K562 (cell line): ENCODE results near the gene TBCC. TPM values are rescaled to one million over a fixed set of nuclear protein-coding genes. Genes with fewer than 3 reads are reported as not detected.

Experiments
- BRD4 ChIP-seq: fragments of 200-600 bp; sonication (generic); IDR thresholded peaks from 2 replicates; pipeline ENCODE4 v1.6.1; 2017; ENCODE audit warnings: inconsistent platforms
- GTF2E2 ChIP-seq: fragments of 200-800 bp; sonication (Bioruptor generic); IDR thresholded peaks from 2 replicates; pipeline ENCODE4 v1.6.1; 2016; ENCODE audit warnings: missing genetic modification characterization, missing compliant biosample characterization
- HNRNPLL ChIP-seq: fragments of 200-400 bp; formaldehyde crosslinking; IDR thresholded peaks from 2 replicates; pipeline ENCODE4 v1.6.1; 2017; ENCODE audit warnings: low read length, low read depth, mild to moderate bottlenecking; ENCODE audit not compliant: poor library complexity, severe bottlenecking
- JUND ChIP-seq, 2 experiments: IDR thresholded peaks; 2 replicates in 1 of 2; 3 replicates in 1 of 2; pipeline ENCODE4 v1.6.1; 2011; ENCODE audit warnings: borderline replicate concordance in 2 of 2, low read depth in 2 of 2, low read length in 2 of 2, improper control_type of control experiment in 1 of 2, missing biosample characterization in 1 of 2, missing genetic modification characterization in 1 of 2, missing genetic modification reagents in 1 of 2
- SMARCE1 ChIP-seq: fragments of 450-650 bp; IDR thresholded peaks from 2 replicates; pipeline ENCODE4 v1.7.1; 2016; ENCODE audit warnings: mild to moderate bottlenecking
- SRF ChIP-seq, 2 experiments: fragments of 250-450, 450-650 bp in 1 of 2; sonication (Bioruptor Pico) in 1 of 2; sonication (generic) in 1 of 2; formaldehyde crosslinking; IDR thresholded peaks; 2 replicates each; pipeline versions ENCODE4 v1.5.0 to v1.5.1; 2020 to 2022; ENCODE audit warnings: mild to moderate bottlenecking in 1 of 2, missing genetic modification reagents in 1 of 2
- ZFPM2 ChIP-seq: fragments of 250-450 bp; sonication (Bioruptor Pico); IDR thresholded peaks from 2 replicates; pipeline ENCODE4 v1.5.1; 2022; ENCODE audit warnings: mild to moderate bottlenecking
- ZFX ChIP-seq: sonication (generic); formaldehyde crosslinking; IDR thresholded peaks from 2 replicates; pipeline ENCODE4 v1.8.0; 2022; ENCODE audit warnings: mild to moderate bottlenecking, missing genetic modification reagents, moderate library complexity
- ZKSCAN8 ChIP-seq: fragments of 200-800 bp; sonication (Bioruptor generic); IDR thresholded peaks from 2 replicates; pipeline ENCODE4 v1.6.1; 2016; ENCODE audit warnings: missing genetic modification characterization, missing compliant biosample characterization
- polyA plus RNA-seq, 8 experiments: library from polyadenylated mRNA; depleted of rRNA in 4 of 8; stranded (reverse) in 5 of 8; unstranded in 3 of 8; fragments of >200 nt; fragmentation: Nextera tagmentation in 2 of 8; fragmentation: Illumina TruSeq in 1 of 8; extraction: Ambion mirVana in 2 of 8; extraction: Trizol in 1 of 8; gene quantifications; 2 replicates each; pipeline versions ENCODE4 v1.2.1 to v1.2.3, GENCODE V29; 2011 to 2014; ENCODE audit warnings: inconsistent platforms in 1 of 8, missing spikeins in 1 of 8
- total RNA-seq, 7 experiments: library from RNA; depleted of rRNA in 6 of 7; stranded (reverse); fragments of >200 nt in 6 of 7; fragmentation: Illumina TruSeq in 2 of 7; extraction: Trizol in 2 of 7; gene quantifications; 2 replicates each; pipeline versions ENCODE4 v1.2.1 to v1.2.3, GENCODE V29; 2011 to 2021; ENCODE audit warnings: low replicate concordance in 1 of 7
- TF ChIP-seq, protein P1 (sequence below): fragments of 200-800 bp; sonication (Bioruptor generic); IDR thresholded peaks from 2 replicates; pipeline ENCODE4 v1.6.1; 2016; ENCODE audit warnings: missing genetic modification characterization, missing compliant biosample characterization
- TF ChIP-seq, protein P2 (sequence below): fragments of 450-650 bp; IDR thresholded peaks from 2 replicates; pipeline ENCODE4 v1.6.1; 2016; ENCODE audit warnings: mild to moderate bottlenecking
- TF ChIP-seq, protein P3 (sequence below): sonication (generic); formaldehyde crosslinking; IDR thresholded peaks from 2 replicates; pipeline ENCODE4 v1.8.0; 2022; ENCODE audit warnings: mild to moderate bottlenecking, missing genetic modification reagents, borderline replicate concordance
- TF ChIP-seq, protein P4 (sequence below): fragments of 250-450 bp; sonication (Bioruptor Pico); IDR thresholded peaks from 2 replicates; pipeline ENCODE4 v1.4.0; 2020; ENCODE audit warnings: mild to moderate bottlenecking, moderate library complexity, borderline replicate concordance

Gene TBCC
- total and polyA plus RNA-seq, 9 of the 15 experiments (the other 6 are each of a cell fraction or from before 2014, with no cell fraction given) = 2.8 to 34.1 (median 23.3) TPM

DNA sequence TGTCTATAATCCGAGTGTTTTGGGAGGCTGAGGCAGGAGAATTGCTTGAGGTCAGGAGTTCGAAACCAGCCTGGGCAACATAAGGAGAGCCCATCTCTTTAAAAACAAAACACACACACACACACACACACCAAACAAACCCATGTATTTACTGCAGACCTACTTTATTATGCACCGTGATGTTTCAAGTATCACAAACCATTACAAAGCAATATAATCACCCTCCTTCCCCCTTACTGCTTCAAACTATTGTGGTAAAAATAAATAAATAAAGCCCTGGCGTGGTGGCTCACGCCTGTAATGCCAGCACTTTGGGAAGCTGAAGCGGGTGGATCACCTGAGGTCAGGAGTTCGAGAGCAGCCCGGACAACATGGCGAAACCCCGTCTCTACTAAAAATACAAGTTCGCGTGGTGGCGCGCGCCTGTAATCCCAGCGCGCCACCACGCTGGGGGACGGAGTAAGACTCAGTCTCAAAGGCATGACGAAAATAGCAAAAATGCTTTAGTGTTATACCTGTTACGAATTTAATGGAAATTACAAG, 1.5 kb downstream of the TBCC start (continued):
- TF ChIP-seq HNRNPLL (no peak), ZKSCAN8 (CRISPR knock-in tag) (no peak), BRD4 (no peak), ZFX (CRISPR knock-in tag) (no peak), ZFPM2 (CRISPR knock-in tag) (no peak), SRF (CRISPR knock-in tag; IDR thresholded peaks at IDR 0.05) (no peak), JUND (IDR thresholded peaks at IDR 0.05; ENCODE audit: borderline replicate concordance, low read depth, low read length) (no peak), JUND (tag; IDR thresholded peaks at IDR 0.05; ENCODE audit: borderline replicate concordance, low read depth, low read length) (no peak; the same call in 2 of the 3 replicates), SMARCE1 (no peak), GTF2E2 (tag) (no peak)
- TF ChIP-seq, protein P1, sequence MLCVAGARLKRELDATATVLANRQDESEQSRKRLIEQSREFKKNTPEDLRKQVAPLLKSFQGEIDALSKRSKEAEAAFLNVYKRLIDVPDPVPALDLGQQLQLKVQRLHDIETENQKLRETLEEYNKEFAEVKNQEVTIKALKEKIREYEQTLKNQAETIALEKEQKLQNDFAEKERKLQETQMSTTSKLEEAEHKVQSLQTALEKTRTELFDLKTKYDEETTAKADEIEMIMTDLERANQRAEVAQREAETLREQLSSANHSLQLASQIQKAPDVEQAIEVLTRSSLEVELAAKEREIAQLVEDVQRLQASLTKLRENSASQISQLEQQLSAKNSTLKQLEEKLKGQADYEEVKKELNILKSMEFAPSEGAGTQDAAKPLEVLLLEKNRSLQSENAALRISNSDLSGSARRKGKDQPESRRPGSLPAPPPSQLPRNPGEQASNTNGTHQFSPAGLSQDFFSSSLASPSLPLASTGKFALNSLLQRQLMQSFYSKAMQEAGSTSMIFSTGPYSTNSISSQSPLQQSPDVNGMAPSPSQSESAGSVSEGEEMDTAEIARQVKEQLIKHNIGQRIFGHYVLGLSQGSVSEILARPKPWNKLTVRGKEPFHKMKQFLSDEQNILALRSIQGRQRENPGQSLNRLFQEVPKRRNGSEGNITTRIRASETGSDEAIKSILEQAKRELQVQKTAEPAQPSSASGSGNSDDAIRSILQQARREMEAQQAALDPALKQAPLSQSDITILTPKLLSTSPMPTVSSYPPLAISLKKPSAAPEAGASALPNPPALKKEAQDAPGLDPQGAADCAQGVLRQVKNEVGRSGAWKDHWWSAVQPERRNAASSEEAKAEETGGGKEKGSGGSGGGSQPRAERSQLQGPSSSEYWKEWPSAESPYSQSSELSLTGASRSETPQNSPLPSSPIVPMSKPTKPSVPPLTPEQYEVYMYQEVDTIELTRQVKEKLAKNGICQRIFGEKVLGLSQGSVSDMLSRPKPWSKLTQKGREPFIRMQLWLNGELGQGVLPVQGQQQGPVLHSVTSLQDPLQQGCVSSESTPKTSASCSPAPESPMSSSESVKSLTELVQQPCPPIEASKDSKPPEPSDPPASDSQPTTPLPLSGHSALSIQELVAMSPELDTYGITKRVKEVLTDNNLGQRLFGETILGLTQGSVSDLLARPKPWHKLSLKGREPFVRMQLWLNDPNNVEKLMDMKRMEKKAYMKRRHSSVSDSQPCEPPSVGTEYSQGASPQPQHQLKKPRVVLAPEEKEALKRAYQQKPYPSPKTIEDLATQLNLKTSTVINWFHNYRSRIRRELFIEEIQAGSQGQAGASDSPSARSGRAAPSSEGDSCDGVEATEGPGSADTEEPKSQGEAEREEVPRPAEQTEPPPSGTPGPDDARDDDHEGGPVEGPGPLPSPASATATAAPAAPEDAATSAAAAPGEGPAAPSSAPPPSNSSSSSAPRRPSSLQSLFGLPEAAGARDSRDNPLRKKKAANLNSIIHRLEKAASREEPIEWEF (CRISPR knock-in tag) = no peak
- TF ChIP-seq, protein P2, sequence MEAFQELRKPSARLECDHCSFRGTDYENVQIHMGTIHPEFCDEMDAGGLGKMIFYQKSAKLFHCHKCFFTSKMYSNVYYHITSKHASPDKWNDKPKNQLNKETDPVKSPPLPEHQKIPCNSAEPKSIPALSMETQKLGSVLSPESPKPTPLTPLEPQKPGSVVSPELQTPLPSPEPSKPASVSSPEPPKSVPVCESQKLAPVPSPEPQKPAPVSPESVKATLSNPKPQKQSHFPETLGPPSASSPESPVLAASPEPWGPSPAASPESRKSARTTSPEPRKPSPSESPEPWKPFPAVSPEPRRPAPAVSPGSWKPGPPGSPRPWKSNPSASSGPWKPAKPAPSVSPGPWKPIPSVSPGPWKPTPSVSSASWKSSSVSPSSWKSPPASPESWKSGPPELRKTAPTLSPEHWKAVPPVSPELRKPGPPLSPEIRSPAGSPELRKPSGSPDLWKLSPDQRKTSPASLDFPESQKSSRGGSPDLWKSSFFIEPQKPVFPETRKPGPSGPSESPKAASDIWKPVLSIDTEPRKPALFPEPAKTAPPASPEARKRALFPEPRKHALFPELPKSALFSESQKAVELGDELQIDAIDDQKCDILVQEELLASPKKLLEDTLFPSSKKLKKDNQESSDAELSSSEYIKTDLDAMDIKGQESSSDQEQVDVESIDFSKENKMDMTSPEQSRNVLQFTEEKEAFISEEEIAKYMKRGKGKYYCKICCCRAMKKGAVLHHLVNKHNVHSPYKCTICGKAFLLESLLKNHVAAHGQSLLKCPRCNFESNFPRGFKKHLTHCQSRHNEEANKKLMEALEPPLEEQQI = no peak
- TF ChIP-seq, protein P3, sequence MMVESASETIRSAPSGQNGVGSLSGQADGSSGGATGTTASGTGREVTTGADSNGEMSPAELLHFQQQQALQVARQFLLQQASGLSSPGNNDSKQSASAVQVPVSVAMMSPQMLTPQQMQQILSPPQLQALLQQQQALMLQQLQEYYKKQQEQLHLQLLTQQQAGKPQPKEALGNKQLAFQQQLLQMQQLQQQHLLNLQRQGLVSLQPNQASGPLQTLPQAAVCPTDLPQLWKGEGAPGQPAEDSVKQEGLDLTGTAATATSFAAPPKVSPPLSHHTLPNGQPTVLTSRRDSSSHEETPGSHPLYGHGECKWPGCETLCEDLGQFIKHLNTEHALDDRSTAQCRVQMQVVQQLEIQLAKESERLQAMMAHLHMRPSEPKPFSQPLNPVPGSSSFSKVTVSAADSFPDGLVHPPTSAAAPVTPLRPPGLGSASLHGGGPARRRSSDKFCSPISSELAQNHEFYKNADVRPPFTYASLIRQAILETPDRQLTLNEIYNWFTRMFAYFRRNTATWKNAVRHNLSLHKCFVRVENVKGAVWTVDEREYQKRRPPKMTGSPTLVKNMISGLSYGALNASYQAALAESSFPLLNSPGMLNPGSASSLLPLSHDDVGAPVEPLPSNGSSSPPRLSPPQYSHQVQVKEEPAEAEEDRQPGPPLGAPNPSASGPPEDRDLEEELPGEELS (CRISPR knock-in tag) = no peak
- TF ChIP-seq, protein P4, sequence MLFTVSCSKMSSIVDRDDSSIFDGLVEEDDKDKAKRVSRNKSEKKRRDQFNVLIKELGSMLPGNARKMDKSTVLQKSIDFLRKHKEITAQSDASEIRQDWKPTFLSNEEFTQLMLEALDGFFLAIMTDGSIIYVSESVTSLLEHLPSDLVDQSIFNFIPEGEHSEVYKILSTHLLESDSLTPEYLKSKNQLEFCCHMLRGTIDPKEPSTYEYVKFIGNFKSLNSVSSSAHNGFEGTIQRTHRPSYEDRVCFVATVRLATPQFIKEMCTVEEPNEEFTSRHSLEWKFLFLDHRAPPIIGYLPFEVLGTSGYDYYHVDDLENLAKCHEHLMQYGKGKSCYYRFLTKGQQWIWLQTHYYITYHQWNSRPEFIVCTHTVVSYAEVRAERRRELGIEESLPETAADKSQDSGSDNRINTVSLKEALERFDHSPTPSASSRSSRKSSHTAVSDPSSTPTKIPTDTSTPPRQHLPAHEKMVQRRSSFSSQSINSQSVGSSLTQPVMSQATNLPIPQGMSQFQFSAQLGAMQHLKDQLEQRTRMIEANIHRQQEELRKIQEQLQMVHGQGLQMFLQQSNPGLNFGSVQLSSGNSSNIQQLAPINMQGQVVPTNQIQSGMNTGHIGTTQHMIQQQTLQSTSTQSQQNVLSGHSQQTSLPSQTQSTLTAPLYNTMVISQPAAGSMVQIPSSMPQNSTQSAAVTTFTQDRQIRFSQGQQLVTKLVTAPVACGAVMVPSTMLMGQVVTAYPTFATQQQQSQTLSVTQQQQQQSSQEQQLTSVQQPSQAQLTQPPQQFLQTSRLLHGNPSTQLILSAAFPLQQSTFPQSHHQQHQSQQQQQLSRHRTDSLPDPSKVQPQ (CRISPR knock-in tag) = no peak
